Stimulated activated CD4-positive, alpha-beta T cell treated with anti-CD3 and anti-CD28 coated beads, Interleukin-4, amount 100 ng/mL, for 4 hours (primary cell): Measurements from ENCODE around the gene TBX1.

Source experiments
- DNase-seq, 2 experiments: peaks; one replicate each; pipeline ENCODE4 v3.0.0-alpha.2; 2020

Gene TBX1

DNA sequence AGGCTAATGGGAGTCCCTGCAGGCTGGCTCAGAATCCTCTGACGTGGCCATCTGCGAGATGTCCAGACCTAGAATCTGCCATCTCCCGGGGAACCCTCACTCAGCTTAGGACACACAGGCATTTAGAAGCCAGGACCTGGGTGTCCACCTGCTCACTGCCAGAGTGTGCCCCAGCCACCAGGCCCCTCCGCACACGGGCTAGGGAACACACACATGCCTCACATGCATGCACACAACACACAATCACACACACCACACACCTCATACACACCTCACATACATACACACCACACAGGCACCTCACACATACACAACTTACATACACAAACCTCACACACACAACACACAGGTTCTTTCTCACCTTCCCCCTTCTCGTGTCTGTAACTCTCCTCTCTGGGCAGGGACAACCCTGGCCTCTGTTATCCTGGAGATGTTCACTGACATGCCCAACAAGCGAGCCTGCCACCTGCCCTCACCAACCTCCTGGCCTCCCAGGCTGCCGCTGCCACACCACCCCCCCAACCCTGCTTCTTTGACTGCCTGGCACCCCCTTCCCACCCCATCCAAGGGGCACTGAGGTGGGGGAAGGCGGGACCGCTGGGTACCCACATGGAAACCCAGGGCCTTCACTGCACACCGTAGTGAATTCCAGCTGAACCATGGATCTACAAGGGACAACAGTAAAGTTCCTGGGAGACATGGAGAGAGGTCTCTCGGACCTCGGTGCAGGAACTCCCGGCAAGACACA, 56.0 kb downstream of the TBX1 start:
- DNase-seq, result no peak
